Activated CD4-positive, CD25-positive, alpha-beta regulatory T cell (primary cell): ENCODE results near the gene SYCP3.
"Not testable (repeated sequence)": the region's sequence is repeated elsewhere in the genome, so short reads cannot be mapped to it uniquely, and the experiment has no call there.

ENCODE experiments used
- DNase-seq, 4 experiments: peaks; one replicate each; lab custom pipeline; 2025; lab: John Stamatoyannopoulos, UW

Gene SYCP3

DNA sequence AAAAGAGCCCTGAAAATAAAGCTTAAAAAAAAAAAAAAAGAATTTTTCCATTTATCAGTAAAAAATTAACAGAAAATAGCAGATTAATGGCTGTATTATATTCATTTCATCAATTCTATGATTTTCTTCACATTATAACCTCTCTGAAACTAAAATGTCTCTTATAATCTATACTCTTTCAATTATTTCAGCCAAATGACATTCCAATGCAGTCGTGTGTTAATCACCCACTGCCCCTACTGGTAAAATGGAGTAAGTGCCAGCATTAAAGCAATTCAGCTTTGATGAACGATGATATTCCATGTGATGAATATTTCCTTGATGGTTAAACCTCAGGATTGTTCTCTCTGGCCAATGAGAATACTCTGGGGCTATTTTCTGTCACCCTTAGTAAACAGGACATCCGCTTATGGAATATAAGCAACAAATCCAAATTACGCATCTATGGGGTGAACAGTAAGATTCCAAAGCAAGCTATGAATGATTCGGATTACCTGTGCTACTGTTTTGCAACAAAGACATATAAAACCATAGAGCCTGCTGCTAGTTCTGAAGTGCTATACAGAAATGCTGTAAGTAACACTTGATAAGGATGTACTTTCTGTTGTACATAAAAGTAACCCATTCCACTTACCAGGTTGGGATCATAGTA, 20.3 kb upstream of the SYCP3 start:
- no peak for DNase-seq

DNA sequence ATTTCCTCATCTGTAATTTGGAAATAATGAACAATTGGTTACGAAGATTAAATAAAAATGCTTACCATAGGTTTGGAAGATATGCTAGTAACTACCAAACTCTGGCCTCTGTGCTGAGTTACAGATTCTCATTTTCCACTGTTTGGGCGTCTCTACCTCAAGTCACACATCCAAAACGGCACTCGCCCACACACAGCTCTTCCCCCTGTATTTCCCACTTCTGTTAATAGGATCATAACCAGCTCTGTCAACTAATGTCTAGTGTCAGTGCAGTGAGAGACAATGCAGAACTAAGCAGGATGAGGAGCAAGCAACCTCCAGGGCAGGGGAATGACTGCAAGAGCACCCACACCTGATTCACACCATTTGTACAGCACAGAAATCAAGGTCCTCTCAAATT, 10.9 kb upstream of the SYCP3 start:
- DNase-seq, result no peak

DNA sequence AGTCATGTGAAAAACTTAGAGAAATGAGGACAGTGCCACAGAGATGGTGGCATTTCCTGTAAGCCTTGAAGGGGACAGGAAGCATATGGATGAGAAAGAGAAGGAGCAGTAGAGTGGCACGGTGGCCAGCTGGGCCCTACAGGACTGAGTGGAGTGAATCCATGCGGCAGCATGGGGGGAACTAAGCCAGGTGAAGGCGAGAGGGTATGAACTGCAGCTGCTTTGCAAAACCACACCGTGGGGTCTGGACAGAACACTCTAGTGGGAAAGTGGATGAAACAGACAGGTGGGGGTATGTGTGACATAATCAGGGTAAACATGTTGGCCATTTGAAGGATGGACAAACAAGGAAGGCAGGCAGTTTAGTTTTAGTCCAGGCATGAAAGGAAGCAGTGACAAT, 10.4 kb upstream of the SYCP3 start:
- no peak for DNase-seq

DNA sequence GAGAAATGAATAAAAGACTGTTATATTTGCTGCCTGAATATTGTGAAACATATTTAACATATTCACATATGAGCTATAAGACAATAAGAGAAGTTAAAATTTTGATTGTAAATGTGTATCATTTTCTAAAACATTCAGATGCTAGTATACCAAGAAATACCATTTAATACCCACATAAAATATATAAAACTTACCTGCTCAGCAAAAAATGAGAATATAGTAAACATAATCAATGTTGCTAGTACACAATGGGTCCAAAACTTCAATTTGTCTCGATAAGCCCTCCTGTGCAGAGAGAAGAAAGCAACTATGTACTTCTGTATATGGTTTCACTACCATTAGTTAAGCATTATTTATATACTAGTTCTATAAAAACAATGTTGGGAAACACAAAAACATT, 9.6 kb upstream of the SYCP3 start:
- DNase-seq, result no peak

DNA sequence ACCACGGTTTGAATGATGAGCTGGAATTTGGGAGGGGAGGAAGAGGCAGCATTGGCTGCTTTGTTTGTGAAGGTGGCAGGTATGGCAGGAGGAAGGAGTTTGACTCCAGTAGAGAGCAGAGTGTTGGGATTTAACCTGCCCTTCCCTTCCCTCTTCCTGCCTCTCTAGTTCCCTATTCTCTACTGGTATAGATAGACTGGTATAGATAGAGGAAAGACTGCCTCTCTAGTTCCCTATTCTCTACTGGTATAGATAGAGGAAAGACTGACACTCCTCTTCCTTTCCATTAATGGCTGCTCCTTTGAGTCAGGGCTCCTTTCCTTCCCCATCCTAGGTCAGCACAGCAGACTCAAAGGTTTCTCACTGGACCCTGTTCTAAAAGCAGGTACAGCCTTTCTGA, 8.4 kb upstream of the SYCP3 start:
- no peak for DNase-seq

DNA sequence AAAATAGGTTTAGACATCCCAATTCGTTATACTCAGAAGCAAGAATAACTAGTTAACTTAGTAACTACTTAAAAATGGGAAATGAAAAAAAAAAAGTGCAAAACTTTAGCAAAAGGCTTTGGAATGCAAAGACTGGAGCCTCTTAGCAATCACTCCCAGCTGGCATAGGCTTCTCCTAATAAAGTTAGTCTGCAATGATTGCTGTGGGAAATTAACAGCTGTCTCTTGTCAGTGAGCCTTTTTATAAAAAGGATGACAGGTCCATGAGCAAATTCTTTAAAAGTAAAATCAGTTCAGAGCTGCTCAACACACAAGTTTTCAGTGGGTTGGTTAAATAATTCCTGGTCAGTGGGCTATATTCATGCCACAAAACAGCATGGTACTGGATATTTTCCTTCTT, 7.4 kb upstream of the SYCP3 start:
- DNase-seq, result no peak

DNA sequence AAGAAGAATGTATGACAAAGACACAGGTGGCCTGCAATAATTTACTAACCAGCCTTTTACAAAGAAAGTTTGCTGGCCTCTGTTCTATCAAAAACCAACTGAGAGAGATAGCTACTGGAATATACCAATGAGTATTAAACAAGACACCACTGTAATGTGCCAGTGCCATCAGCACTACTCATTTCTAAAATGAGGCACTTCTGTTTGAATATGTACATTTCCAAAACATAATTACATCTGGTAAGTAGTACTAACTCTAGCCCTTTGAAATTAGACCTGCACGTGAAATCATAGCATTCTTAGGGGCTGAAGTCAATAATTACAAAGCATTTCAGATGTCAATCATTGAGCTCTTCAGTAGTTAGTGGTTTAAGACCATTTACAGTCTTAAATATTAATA, 6.9 kb upstream of the SYCP3 start:
- no peak for DNase-seq

DNA sequence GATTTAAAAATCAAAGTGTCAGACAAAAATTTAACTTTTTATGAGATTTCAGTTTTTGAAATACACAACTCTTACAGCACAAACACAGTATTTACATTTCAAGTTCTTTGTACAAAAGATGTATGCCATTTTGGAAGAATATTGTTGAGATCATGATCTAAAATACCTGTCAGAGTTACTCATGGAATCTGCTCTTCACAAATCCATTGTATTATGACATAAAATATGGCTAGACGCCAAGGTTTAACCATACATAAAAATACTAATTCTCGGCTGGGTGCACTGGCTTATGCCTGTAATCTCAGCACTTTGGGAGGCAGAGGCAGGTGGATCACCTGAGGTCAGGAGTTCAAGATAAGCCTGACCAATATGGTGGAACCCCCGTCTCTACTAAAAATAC, 6.2 kb upstream of the SYCP3 start:
- no peak for DNase-seq

DNA sequence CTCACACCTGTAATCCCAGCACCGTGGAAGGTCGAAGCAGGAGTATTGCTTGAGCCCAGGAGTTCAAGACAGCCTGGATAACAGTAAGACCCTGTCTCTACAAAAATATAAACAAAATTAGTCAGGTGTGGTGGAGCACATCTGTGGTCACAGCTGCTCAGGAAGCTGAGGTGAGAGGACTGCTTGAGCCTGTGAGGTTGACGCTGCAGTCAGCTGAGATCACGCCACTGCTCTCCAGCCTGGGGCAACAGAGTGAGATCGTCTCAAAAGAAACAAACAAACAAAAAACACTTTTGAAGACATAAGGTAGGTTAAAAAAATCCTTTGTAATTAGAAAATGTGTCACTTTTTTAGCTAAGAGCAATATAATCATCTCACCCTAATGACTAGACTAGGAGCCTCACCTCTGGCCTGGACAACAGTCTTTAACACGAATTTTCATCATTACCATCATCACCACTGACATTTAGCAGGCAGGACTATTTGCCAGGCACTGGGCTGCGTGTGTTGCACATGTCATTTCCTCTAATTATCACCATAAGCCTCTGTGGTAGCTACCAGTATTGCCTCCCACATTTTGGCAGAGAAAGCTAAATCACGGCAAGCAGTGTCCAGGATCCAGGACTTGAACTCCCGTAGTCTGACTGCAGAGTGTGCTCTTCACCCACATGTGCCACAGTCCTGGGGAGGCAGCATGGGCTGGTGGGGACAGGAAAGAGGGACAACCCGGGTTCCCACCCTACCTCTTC, 4.6 kb upstream of the SYCP3 start:
- no peak for DNase-seq

DNA sequence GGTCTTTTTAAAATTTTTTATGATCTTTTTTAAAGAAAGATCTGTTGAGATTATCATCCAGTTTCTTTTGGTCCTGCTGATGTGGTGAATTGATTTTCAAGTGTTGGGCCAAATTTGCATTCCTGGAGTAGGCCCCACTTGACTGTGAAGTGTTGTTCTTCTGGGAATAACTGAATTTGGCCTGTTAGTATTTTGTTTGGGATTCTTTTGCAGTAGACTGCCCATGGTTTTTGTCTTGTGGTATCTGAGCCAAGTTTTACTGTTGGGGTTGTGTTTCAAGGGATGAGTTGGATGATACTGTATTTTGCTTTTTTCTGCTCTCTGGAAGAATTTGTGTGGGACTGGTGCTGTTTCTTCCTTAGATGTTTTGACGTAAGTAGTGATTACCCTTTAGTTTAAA, 4.0 kb upstream of the SYCP3 start:
- DNase-seq, result no peak

DNA sequence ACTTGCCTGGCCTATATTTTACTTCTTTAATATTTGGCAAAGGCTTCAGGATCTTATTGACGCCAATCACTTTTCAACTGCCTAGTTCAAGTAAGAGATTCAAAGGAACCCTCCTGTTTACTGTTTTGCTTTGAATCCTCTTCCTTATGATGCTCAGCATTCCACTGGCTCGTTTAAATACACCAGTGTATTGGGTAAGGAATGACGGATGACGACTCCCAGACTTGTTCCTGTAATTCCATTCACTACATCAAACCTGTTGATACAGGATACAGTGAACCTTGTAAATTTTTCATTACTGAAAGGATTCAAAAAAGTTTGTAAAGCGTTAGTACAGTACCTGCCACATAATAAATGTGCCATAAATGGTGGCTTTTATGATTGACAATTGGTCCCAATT, 1.7 kb upstream of the SYCP3 start:
- no peak for DNase-seq

DNA sequence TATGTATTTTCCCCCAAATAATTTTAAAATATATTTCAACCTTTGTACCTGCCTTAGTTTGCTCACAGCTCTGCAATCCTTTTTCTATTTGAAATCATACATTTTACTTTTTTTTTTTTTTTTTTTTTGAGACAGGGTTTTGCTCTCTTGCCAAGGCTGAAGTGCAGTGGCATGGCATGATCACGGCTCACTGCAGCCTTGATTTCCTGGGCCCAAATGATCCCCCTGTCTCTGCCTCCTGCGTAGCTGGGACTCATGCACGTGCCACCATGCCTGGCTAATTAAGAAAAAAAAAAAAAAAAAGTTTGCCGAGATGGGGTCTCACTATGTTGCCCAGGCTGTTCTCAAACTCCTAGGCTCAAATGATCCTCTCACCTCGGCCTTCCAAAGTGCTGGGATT, 1.3 kb upstream of the SYCP3 start:
- DNase-seq, result no peak

DNA sequence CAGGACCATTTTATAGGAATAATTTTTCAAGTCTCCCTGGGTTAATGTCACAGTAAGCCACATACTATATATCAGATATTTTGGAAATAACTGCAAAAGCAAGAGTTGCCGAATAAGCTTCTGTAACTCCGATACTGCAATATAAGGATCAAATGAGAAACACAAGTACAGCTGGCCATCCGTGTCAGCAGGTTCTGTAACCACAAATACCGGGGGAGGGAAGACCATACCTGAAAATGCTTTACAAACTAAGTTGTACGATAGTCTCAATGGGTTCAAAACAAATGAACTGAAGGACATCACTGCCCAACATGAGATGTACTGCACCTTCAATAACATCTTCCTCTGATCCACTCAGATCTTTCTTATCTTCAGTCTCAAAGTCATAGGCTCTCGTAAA, 1.8 kb downstream of the SYCP3 start:
- no peak for DNase-seq

DNA sequence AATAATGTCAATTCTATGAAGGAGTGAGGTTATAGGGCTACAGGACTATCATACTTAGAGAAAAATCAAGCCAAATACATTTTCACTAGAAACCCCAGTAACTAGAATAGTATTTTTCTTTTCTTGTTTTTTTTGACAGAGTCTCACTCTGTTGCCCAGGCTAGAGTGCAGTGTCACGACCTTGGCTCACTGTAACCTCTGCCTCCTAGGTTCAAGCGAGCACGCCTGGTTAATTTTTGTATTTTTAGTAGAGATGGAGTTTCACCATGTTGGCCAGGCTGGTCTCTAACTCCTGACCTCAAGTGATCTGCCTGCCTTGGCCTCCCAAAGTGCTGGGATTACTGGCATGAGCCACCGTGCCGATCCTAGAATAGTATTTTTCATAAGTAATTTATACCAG, 4.8 kb downstream of the SYCP3 start:
- not testable (repeated sequence) for DNase-seq

DNA sequence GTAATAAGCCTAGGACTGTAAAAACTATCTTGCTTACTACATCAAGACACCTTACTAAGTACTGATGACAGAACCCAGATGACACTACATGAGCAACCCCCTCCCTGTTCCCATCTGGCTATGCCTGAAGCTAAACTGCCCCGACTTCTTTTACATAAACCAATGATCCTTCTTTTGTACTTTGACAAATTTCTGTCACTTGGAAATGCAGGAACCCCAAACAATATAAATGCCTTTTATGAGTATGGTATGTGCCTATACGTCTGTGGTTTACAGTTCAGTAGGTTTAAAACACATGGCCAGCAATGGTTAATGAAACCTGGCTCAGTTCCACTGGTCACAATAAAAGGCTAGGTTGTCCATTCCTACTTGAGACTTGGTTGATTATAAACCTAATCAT, 6.1 kb downstream of the SYCP3 start:
- DNase-seq, result no peak

DNA sequence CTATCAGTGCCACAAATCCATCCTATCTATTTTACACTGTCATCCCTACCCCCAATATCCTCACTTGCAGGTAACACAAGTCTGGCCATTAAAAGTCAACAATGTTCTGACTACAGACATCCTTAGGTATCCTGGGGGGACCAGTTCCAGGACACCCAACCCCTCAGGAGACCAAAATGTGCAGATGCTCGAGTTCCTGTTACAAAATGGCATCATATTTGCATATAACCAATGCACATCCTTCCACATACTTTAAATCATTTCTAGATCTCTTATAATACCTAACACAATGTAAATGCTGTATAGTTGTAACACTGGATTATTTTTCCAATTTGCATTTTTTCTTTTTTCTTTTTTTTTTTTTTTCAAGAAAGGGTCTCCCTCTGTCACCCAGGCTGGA, 6.9 kb downstream of the SYCP3 start:
- DNase-seq, result no peak

DNA sequence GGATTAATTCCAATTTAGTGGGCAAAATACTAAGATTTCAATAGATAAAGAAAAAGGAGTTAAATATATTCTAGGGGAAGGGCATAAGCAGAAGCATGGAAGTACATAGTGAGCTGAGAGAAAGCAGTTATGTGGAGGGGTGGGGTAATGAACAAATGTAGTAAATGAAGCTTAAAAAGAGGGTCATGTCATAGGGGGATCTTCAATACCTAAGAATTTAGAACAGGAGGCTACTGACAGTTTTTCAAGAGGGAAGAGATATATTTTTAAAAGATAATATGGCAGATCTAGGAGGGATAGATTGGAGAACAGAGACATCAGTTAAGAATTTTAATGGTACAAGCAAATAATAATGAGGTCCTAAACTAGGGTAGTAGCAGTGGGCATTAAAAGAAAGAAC, 9.4 kb downstream of the SYCP3 start:
- no peak for DNase-seq

DNA sequence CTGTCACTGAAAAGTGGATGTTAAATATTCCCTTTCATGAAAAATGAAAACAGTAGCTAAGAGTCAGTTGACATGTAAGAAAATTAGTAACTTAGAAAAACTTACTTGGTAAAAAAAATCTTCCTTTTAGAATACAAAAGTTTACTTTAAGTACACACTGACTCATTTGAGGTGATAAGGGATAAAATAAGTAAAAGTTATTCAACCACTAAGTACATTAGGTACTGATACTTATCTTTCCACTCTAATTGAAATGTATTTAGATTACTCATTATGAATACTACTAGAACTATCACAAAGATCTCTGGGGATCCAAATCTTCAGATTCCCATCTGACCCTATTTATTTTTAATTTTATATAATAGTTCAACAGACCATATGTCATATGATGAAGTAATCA, 12.2 kb downstream of the SYCP3 start:
- no peak for DNase-seq

DNA sequence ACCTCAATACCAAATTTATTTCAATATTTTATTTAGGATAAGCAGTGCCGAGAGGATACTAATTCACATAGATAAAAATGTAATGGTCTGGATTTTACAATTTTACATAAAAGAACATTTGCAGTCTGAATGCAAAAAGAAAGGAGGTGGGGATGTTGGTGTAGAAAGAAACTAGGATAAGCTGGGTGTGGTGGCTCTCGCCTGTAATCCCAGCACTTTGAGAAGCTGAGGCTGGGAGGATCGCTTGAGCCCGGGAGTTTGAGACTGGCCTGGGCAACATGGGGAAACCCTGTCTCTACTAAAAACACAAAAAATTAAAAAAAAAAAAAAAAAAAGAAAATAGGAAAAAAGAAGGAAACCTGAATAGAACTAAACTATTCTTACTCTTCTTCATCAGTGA, 16.9 kb downstream of the SYCP3 start:
- DNase-seq, result no peak

DNA sequence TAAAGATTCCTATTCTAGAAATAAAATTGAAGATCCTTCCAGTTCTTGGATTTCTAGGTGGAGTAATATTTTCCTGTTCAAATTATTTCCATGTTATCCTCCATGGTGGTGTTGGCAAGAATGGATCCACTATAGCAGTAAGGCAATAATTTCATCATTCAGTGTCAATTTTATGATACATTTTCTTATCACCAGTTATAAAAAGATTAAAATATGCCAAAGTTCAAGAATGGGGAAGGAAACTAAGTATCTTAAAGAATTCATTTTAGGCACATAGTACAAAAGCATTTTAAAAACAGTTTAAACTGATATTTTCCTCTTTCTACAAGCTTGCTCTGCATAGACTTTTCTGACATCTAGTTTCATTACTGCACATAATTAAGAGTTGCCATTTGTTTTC, 19.1 kb downstream of the SYCP3 start:
- no peak for DNase-seq

DNA sequence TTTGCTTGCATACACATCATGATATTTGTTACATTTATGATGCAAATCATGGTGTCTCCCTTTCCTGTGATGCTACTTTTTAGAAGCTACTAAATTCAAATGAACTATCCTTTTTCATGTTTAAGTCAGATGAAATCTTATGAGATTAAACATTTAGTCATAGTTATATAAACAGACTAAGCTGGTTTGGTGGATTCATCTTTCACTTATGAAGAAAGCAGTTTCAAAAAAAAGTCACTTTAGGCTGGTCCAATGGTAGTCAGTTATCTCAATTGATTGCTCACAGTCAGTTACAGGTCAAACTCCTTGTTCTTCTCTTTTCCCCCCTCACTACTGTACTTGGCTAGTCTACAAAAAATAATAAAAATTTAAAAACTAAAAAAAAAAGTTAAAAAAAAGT, 19.7 kb downstream of the SYCP3 start:
- no peak for DNase-seq

DNA sequence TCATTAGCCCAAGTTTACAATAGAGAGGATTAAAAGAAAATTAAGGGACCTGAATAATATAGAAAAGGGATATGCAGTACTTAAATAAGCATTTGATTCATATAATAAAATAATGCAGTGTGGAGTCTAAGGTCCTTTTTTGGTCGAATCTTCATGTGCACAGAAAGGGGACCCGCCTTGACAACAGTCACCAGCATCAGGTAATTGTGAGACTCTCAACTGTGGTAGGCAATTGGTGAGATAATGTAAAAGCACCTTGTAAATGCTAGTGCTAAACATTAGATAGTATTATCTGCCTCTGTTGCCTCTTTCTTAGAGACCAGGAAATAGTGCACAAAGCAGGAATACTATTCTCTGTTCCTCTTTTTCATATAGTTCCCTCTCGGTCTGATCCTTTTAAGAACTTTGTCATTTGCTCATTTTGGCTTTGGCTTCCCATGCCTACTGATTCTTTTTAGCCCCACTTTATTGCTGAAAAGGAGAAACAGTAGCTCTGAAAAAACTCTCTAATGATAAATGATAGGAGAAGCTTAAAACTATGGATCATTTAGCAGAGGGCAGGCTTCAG, 24.3 kb downstream of the SYCP3 start:
- no peak for DNase-seq

DNA sequence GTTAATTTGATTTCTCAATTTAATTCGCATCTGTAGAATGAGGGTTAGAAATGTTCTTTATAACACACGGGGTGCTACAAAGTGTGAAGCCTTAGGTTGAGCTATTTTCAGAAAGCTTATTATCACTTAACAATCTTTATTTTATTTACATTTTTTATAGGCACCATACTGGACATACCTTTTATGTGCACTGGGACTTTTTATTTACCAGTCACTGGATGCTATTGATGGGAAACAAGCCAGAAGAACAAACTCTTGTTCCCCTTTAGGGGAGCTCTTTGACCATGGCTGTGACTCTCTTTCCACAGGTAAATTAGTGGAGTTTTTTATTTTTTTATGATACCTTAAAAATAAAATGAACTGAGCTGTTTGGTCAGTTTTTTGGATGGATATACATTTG, 25.3 kb downstream of the SYCP3 start:
- DNase-seq, result no peak
